C4-2B (cell line): ENCODE measurements around the gene KRTAP4-7.
"Not testable (repeated sequence)": the region's sequence is repeated elsewhere in the genome, so short reads cannot be mapped to it uniquely, and the experiment has no call there.

Experiments used
- CTCF ChIP-seq: fragments of 450-650 bp; conservative IDR thresholded peaks from 2 replicates; pipeline ENCODE4 v1.5.1; 2017; ENCODE audit warnings: mild to moderate bottlenecking
- ZFX ChIP-seq: fragments of 450-650 bp; IDR thresholded peaks from 2 replicates; pipeline ENCODE4 v1.6.1; 2017

- TF ChIP-seq CTCF, ZFX: not testable (repeated sequence)
These were observed 24.5 kb upstream of the KRTAP4-7 start for GRCh38 chr17:41059276-41060051.
